ENCODE data around the gene PSMB10.

PSMB10 gene

DNA sequence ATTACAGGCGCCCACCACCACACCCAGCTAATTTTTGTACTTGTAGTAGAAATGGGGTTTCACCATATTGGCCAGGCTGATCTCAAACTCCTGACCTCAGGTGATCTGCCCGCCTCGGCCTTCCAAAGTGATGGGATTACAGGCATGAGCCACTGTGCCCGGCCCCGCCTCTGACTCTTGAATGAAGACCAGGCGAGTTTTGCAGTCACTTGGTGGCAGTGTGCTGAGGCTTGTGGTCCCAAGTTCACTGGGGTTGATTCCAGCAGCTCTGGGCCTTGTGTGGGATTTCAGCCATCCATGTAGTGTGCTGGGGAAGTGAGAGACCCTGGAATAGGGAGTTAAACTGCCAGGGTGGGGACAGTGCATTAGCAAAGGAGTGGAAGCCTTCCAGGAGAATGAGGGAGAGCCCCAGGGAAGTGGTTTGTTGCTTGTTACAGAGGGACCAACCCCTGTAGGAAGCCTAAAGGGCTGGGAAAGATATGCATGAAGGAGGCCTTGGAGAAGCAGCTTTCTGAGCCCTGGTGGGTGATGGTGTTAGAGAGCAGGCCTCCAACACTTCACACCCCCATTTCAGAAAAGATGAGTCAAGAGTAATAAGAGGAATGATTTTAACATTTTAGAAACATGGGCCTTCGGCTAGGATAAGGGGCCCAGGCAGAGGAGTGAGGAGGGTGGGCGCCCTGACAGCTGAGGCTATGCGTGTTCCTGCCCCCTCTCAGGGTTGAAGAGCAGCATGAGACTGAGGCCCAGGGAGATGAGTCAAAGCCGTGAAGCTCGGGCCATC lies 29.1 kb downstream of the PSMB10 start:
- no peak for DNase-seq (ENCODE audit: low read depth, low spot score)
- in situ Hi-C loops (cut with HindIII; ENCODE audit: low sequenced_read_pairs) = no loop called here
- no peak for TF ChIP-seq CTCF (IDR thresholded peaks at IDR 0.05; ENCODE audit: low read depth, low read length)
- H3K4me3 ChIP-seq (ENCODE audit: low read depth, low read length) = no peak overlapping the region

DNA sequence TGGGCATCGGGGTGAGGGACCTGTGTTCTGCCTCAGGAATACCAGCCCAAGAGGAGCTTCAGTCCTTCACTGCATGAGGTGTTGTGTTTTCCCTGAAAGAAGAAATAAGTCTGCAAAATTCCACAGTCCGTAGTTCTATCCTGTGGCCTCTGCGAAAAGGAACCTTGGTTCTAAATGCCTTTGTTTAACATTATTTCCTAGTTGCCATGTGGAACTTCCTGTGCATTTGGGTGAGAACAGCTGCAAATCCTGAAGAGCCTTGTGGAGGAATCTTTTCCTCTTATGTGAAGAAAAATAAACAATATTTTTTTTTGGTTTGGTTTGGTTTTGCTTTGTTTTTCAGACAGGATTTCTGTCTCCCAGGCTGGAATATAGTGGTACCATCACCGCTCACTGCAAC lies 33.8 kb downstream of the PSMB10 start:
- TF ChIP-seq CTCF (IDR thresholded peaks at IDR 0.05; ENCODE audit: low read depth, low read length) = no peak
- H3K4me3 ChIP-seq (ENCODE audit: low read depth, low read length) = no peak overlapping the region
- no peak for DNase-seq (ENCODE audit: low read depth, low spot score)
- in situ Hi-C loops (cut with HindIII; ENCODE audit: low sequenced_read_pairs) = no loop called here

DNA sequence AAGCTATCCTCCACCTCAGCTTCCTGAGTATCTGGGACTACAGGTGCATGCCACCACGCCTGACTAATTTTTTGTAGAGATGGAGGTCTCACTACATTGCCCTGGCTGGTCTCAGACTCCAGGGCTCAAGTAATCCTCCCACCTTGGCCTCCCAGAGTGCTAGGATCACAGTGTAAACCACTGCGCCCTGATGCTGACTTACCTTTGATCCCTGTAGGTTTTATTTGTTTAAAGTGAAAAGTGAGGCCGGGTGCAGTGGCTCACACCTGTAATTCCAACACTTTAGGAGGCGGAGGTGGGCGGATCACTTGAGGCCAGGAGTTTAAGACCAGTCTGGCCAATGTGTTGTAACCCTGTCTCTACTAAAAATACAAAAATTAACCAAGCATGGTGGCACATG lies 34.9 kb downstream of the PSMB10 start:
- no peak for DNase-seq (ENCODE audit: low read depth, low spot score)
- H3K4me3 ChIP-seq (ENCODE audit: low read depth, low read length) = no peak overlapping the region
- no peak for TF ChIP-seq CTCF (IDR thresholded peaks at IDR 0.05; ENCODE audit: low read depth, low read length)
- in situ Hi-C loops (cut with HindIII; ENCODE audit: low sequenced_read_pairs) = no loop called here

DNA sequence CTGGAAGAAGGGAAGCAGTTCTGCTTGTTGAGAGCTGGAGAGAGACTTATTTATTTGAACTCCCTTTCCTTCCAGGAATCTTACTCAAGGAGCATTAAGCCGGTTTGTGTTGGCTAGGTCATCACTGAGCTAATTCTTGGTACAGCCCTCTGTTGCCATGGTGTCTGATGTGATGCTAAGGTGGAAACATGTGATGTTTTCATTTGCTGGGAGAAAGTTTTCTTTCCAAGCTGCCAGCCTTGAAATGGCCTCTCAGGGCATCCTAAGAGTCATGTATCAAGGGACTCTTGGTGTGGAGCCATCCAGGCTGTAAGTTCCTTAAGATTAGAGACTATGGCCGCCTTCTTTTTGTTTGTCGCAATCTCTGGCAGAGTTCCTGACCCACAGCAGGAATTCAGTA lies 39.4 kb downstream of the PSMB10 start:
- no peak overlapping the region for H3K4me3 ChIP-seq (ENCODE audit: low read depth, low read length)
- in situ Hi-C loops (cut with HindIII; ENCODE audit: low sequenced_read_pairs) = no loop called here
- no peak for TF ChIP-seq CTCF (IDR thresholded peaks at IDR 0.05; ENCODE audit: low read depth, low read length)
- peak; percentile 56 for DNase-seq (ENCODE audit: low read depth, low spot score)

- DNase-seq (ENCODE audit: low read depth, low spot score) = no peak
- in situ Hi-C loops (cut with HindIII; ENCODE audit: low sequenced_read_pairs) = no loop called here
- peak overlapping the region; percentile 92 for H3K4me3 ChIP-seq (ENCODE audit: low read depth, low read length)
These were observed 42.8 kb downstream of the PSMB10 start for GRCh38 chr16:67893743-67894399.

More at GRCh38 chr16:67893743-67894399, 42.8 kb downstream of the PSMB10 start:
- TF ChIP-seq CTCF (IDR thresholded peaks at IDR 0.05; ENCODE audit: low read depth, low read length) = no peak

All from astrocyte of the spinal cord (primary cell).